Adrenal gland (tissue), 12 donors: ENCODE measurements around the gene WIPF1. TPM values are rescaled to one million over a fixed set of nuclear protein-coding genes. Genes with fewer than 3 reads are reported as not detected.

Experiments
- DNase-seq, 7 donors: peaks; one replicate each; pipeline ENCODE4 v3.0.0-alpha.2; 2019 to 2020
- H3K27ac ChIP-seq, 5 donors: fragments of 200-600 bp; sonication (generic) in 4 of 5; 1 replicate in 3 of 5; 2 replicates in 2 of 5; pipeline versions ENCODE4 v1.5.1 to v1.8.0; 2016 to 2020; ENCODE audit warnings: mild to moderate bottlenecking in 1 of 5
- H3K27me3 ChIP-seq: fragments of 200-600 bp; 2 replicates; pipeline ENCODE4 v1.8.0; 2021
- H3K36me3 ChIP-seq, 2 donors: fragments of 200-600 bp; replicated peaks in 1 of 2; 1 replicate in 1 of 2; 2 replicates in 1 of 2; pipeline versions ENCODE4 v1.5.1 to v1.8.0; 2018 to 2022
- H3K4me1 ChIP-seq, 2 donors: fragments of 200-600 bp; replicated peaks in 1 of 2; 1 replicate in 1 of 2; 2 replicates in 1 of 2; pipeline versions ENCODE4 v1.5.1 to v1.8.0; 2018 to 2021
- H3K4me3 ChIP-seq, 4 donors: fragments of 200-600 bp; sonication (generic) in 3 of 4; one replicate each; pipeline ENCODE4 v1.5.1; 2016 to 2018
- H3K9me3 ChIP-seq, 3 donors: fragments of 200-600 bp; sonication (generic) in 1 of 3; replicated peaks in 1 of 3; 1 replicate in 2 of 3; 2 replicates in 1 of 3; pipeline versions ENCODE4 v1.5.1 to v1.8.0; 2016 to 2021
- CTCF ChIP-seq, 6 experiments: fragments of 450-650 bp in 4 of 6; fragments of 200-600 bp in 2 of 6; sonication (generic) in 1 of 6; IDR thresholded peaks; 1 replicate in 5 of 6; 2 replicates in 1 of 6; pipeline versions ENCODE4 v1.5.1 to v1.8.0; 2016 to 2021; ENCODE audit warnings: antibody characterized with exemption in 6 of 6, mild to moderate bottlenecking in 2 of 6, moderate library complexity in 1 of 6
- POLR2A ChIP-seq, 2 donors: fragments of 450-650 bp; IDR thresholded peaks; one replicate each; pipeline ENCODE4 v1.6.1; 2017; ENCODE audit warnings: antibody characterized with exemption in 2 of 2, mild to moderate bottlenecking in 2 of 2, moderate library complexity in 1 of 2
- WGBS, 4 donors: extraction: QIAGEN DNeasy Blood & Tissue Kit in 2 of 4; methylation state at CpG; one replicate each; pipeline versions ENCODE4 v1.1.5 to v1.1.7; 2013 to 2017; 5-methylcytosine and 5-hydroxymethylcytosine counted together
- intact Hi-C, 2 donors: fragments of 100-400 bp; cut with DNase I; formaldehyde crosslinking; loops; one replicate each; pipeline versions ENCODE4 v1.14.1 to v1.15.0; 2022 to 2023
- polyA plus RNA-seq, 3 donors: library from polyadenylated mRNA; stranded (reverse); fragments of 200-250 nt in 2 of 3; fragments of 350-450 nt in 1 of 3; fragmentation: Illumina TruSeq in 1 of 3; extraction: RNeasy Lipid Tissue Mini Kit (QIAGEN cat#74804) in 1 of 3; gene quantifications; one replicate each; pipeline ENCODE4 v1.2.3, GENCODE V29; 2013 to 2014
- total RNA-seq, 9 donors: library from RNA; depleted of rRNA in 4 of 9; stranded (reverse); fragments of >200 nt in 4 of 9; fragments of 120-200 nt in 1 of 9; fragmentation: NEBNext Ultra II Directional in 1 of 9; extraction: Animal tissue kit (Norgen Biotek cat#: 25700) in 1 of 9; gene quantifications; one replicate each; pipeline versions ENCODE4 v1.1.0 to v1.2.4, GENCODE V29; 2013 to 2023
- donor health status: healthy with polysubstance abuse.
- donor health status: Bipolar disorder and iron deficiency.
- donor health status: DM: yes; HTN: yes; CAD: no.
- donor health status: DM: no; HTN: no; CAD: no.
- donor health status: DM: no; HTN: no; CAD: no.
- donor health status: DM: yes; HTN: yes; CAD: no.

Gene WIPF1
- total and polyA plus RNA-seq, 12 donors: 4.8 to 42.4 (median 24.6) TPM

GRCh38 chr2:174590928-174591648 lies 6.5 kb downstream of the WIPF1 start:
- Histone ChIP-seq H3K27me3 (no peaks in the 10 kb centered on the region), H3K4me1 (peaks cover 6 to 38% of the 10 kb centered on the region in 2 donors), H3K9me3 (no peaks in the 10 kb centered on the region), H3K27ac (no peak overlapping the region), H3K4me3 (no peak overlapping the region), H3K36me3 (no peaks in the 10 kb centered on the region)
- no peak for TF ChIP-seq POLR2A (IDR thresholded peaks at IDR 0.05)
- no peak for TF ChIP-seq CTCF (IDR thresholded peaks at IDR 0.05)
- intact Hi-C loops: no loop called here
- 76 to 88% (median 80%) methylated on average over 5 of the region's 5 CpGs for WGBS, 4 donors
- DNase-seq: no peak

- DNase-seq: no peak
- H3K9me3 ChIP-seq: no peaks in the 10 kb centered on the region
- peak overlapping the region in 1 of 5 donors; percentile 7 for H3K27ac ChIP-seq
- intact Hi-C loops: no loop called here
- H3K36me3 ChIP-seq: no peaks in the 10 kb centered on the region
- WGBS, 4 donors: 70 to 95% (median 80%) methylated on average over 3 to 4 of the region's 4 CpGs
- H3K4me1 ChIP-seq: peaks cover 2 to 31% of the 10 kb centered on the region in 2 donors
- H3K4me3 ChIP-seq: no peak overlapping the region
- TF ChIP-seq POLR2A (IDR thresholded peaks at IDR 0.05) (no peak), CTCF (IDR thresholded peaks at IDR 0.05) (no peak)
- H3K27me3 ChIP-seq: no peaks in the 10 kb centered on the region
Observed at GRCh38 chr2:174590346-174590745, 7.3 kb downstream of the WIPF1 start.

- peaks cover 0 to 23% of the 10 kb centered on the region in 2 donors for H3K4me1 ChIP-seq
- H3K27me3 ChIP-seq: no peaks in the 10 kb centered on the region
Observed at GRCh38 chr2:174589334-174589733, 8.3 kb downstream of the WIPF1 start.

GRCh38 chr2:174588463-174588862 lies 9.1 kb downstream of the WIPF1 start:
- H3K9me3 ChIP-seq: no peaks in the 10 kb centered on the region
- peaks cover 0 to 16% of the 10 kb centered on the region in 2 donors for H3K4me1 ChIP-seq
- no peak overlapping the region for H3K27ac ChIP-seq
- no peak for DNase-seq
- WGBS, 4 donors: 82 to 92% (median 86%) methylated on average over 2 of the region's 2 CpGs
- no peak for TF ChIP-seq CTCF (IDR thresholded peaks at IDR 0.05)
- TF ChIP-seq POLR2A (IDR thresholded peaks at IDR 0.05): no peak
- no peaks in the 10 kb centered on the region for H3K36me3 ChIP-seq
- intact Hi-C loops: no loop called here
- H3K27me3 ChIP-seq: no peaks in the 10 kb centered on the region
- no peak overlapping the region for H3K4me3 ChIP-seq

More at GRCh38 chr2:174589334-174589733, 8.3 kb downstream of the WIPF1 start:
- no peak for DNase-seq
- no peaks in the 10 kb centered on the region for H3K9me3 ChIP-seq
- H3K36me3 ChIP-seq: no peaks in the 10 kb centered on the region
- no peak overlapping the region for H3K27ac ChIP-seq
- intact Hi-C loops: no loop called here
- WGBS, 4 donors: 67 to 81% (median 77%) methylated on average over 2 of the region's 2 CpGs; no CpG with 5 or more reads in 1 of the 4 donors
- TF ChIP-seq POLR2A (IDR thresholded peaks at IDR 0.05) (no peak), CTCF (IDR thresholded peaks at IDR 0.05) (no peak)
- H3K4me3 ChIP-seq: no peak overlapping the region
